NOMO-1 (cell line): ENCODE measurements around the gene MAPK8IP1.

Experiments used
- DNase-seq, 2 experiments: peaks; one replicate each; lab custom pipeline; 2025; ENCODE audit not compliant: unreplicated experiment in 2 of 2; lab: John Stamatoyannopoulos, UW

MAPK8IP1 gene

GRCh38 chr11:45924036-45924915, 38.8 kb downstream of the MAPK8IP1 start:
- no peak for DNase-seq

GRCh38 chr11:45924927-45925326, 39.5 kb downstream of the MAPK8IP1 start:
- DNase-seq = no peak

GRCh38 chr11:45925550-45925949, 40.1 kb downstream of the MAPK8IP1 start:
- DNase-seq = no peak

GRCh38 chr11:45926001-45926401, 40.5 kb downstream of the MAPK8IP1 start:
- no peak for DNase-seq

- DNase-seq = no peak
Observed at GRCh38 chr11:45926536-45927331, 41.3 kb downstream of the MAPK8IP1 start.

- no peak for DNase-seq
Observed at GRCh38 chr11:45927332-45927683, 41.9 kb downstream of the MAPK8IP1 start.

- no peak for DNase-seq
Observed at GRCh38 chr11:45927684-45928413, 42.4 kb downstream of the MAPK8IP1 start.

GRCh38 chr11:45928535-45929215, 43.2 kb downstream of the MAPK8IP1 start:
- DNase-seq = no peak

- DNase-seq = no peak
Observed at GRCh38 chr11:45929486-45930030, 44.1 kb downstream of the MAPK8IP1 start.

GRCh38 chr11:45930031-45930794, 44.8 kb downstream of the MAPK8IP1 start:
- DNase-seq = peak; percentile 74 to 89

GRCh38 chr11:45930951-45931570, 45.6 kb downstream of the MAPK8IP1 start:
- DNase-seq = no peak

GRCh38 chr11:45931739-45932138, 46.3 kb downstream of the MAPK8IP1 start:
- peak; percentile 18 to 25 for DNase-seq

GRCh38 chr11:45932217-45932616, 46.8 kb downstream of the MAPK8IP1 start:
- DNase-seq = no peak

GRCh38 chr11:45933131-45933831, 47.8 kb downstream of the MAPK8IP1 start:
- peak; percentile 93 to 97 for DNase-seq

- DNase-seq = no peak
Observed at GRCh38 chr11:45933846-45934579, 48.6 kb downstream of the MAPK8IP1 start.

- DNase-seq = no peak
Observed at GRCh38 chr11:45934580-45935318, 49.3 kb downstream of the MAPK8IP1 start.
